ENCODE results near the gene HAND1. TPM values are rescaled to one million over a fixed set of nuclear protein-coding genes. Genes with fewer than 3 reads are reported as not detected.
"Not testable (repeated sequence)": the region's sequence is repeated elsewhere in the genome, so short reads cannot be mapped to it uniquely, and the experiment has no call there.

HAND1 gene
- total RNA-seq, 4 donors from 2014 or later = not detected

DNA sequence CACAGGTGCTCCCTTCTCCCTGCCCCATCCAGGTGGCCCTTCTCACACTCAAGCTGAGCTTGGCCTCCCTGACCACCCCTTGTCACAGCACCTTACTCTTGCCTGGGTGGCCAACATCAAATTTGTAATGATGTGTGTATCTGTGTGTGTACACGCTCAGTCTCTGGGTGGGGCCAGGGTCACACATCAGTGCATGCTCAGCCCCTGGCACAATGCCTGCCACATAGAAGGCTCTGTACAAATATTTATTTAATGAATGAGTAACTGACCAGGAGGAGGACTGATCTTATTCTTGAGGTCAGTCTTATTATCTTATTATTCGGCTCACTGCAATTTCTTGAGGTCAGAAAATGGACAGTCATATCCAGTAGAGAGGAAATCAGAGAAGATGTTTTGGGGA lies 41.3 kb upstream of the HAND1 start:
- WGBS = 44% methylated on average over 2 of the region's 2 CpGs
- peaks cover 0 to 7% (median 3%) of the 10 kb centered on the region in 4 donors for H3K4me1 ChIP-seq
- TF ChIP-seq POLR2A (IDR thresholded peaks at IDR 0.05; ENCODE audit: low read depth) (no peak), EP300 (IDR thresholded peaks at IDR 0.05) (no peak), POLR2AphosphoS5 (IDR thresholded peaks at IDR 0.05) (no peak)
- TF ChIP-seq, protein P1, sequence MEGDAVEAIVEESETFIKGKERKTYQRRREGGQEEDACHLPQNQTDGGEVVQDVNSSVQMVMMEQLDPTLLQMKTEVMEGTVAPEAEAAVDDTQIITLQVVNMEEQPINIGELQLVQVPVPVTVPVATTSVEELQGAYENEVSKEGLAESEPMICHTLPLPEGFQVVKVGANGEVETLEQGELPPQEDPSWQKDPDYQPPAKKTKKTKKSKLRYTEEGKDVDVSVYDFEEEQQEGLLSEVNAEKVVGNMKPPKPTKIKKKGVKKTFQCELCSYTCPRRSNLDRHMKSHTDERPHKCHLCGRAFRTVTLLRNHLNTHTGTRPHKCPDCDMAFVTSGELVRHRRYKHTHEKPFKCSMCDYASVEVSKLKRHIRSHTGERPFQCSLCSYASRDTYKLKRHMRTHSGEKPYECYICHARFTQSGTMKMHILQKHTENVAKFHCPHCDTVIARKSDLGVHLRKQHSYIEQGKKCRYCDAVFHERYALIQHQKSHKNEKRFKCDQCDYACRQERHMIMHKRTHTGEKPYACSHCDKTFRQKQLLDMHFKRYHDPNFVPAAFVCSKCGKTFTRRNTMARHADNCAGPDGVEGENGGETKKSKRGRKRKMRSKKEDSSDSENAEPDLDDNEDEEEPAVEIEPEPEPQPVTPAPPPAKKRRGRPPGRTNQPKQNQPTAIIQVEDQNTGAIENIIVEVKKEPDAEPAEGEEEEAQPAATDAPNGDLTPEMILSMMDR (IDR thresholded peaks at IDR 0.05) = no peak
- H3K4me3 ChIP-seq = no peak overlapping the region
- DNase-seq (ENCODE audit: extremely low spot score) = no peak
- peaks cover 0 to 73% (median 6%) of the 10 kb centered on the region in 4 donors for H3K27me3 ChIP-seq
- no peak overlapping the region for H3K27ac ChIP-seq (replicated peaks in 1 of 4)
- intact Hi-C loops (cut with DNase I) = no loop called here
- no peaks in the 10 kb centered on the region for H3K36me3 ChIP-seq
- no peaks in the 10 kb centered on the region for H3K9me3 ChIP-seq

DNA sequence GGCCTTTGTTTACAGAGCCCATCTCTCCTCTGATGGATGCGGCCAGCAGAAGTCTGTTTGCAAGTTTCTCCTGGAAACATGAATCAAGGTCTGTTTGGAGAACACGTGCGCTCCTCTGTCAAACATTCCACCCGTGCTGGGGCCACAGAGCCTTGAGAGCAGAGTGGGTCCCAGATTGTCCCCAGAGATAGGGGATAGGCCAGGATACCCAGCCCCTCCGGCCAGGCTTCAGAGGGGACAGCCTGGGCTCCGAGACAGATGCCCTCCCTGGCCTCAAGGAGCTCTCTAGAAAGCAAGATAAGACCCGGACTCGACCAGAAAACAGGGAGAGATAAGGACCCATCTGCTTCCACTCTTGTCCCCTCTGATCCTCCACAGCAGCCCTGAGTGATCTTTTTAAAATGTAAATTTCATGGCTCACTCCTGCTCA lies 40.4 kb upstream of the HAND1 start:
- peaks cover 0 to 7% (median 3%) of the 10 kb centered on the region in 4 donors for H3K4me1 ChIP-seq
- H3K27me3 ChIP-seq = peaks cover 0 to 78% (median 6%) of the 10 kb centered on the region in 4 donors
- no peak for TF ChIP-seq EP300 (IDR thresholded peaks at IDR 0.05)
- TF ChIP-seq POLR2AphosphoS5 (IDR thresholded peaks at IDR 0.05) = no peak
- TF ChIP-seq, protein P1 (IDR thresholded peaks at IDR 0.05) = no peak
- TF ChIP-seq POLR2A (IDR thresholded peaks at IDR 0.05; ENCODE audit: low read depth) = no peak
- intact Hi-C loops (cut with DNase I) = no loop called here
- H3K36me3 ChIP-seq = no peaks in the 10 kb centered on the region
- 71% methylated on average over 7 of the region's 8 CpGs for WGBS
- H3K9me3 ChIP-seq = no peaks in the 10 kb centered on the region
- H3K4me3 ChIP-seq = no peak overlapping the region
- no peak for DNase-seq (ENCODE audit: extremely low spot score)
- H3K27ac ChIP-seq (replicated peaks in 1 of 4) = no peak overlapping the region

DNA sequence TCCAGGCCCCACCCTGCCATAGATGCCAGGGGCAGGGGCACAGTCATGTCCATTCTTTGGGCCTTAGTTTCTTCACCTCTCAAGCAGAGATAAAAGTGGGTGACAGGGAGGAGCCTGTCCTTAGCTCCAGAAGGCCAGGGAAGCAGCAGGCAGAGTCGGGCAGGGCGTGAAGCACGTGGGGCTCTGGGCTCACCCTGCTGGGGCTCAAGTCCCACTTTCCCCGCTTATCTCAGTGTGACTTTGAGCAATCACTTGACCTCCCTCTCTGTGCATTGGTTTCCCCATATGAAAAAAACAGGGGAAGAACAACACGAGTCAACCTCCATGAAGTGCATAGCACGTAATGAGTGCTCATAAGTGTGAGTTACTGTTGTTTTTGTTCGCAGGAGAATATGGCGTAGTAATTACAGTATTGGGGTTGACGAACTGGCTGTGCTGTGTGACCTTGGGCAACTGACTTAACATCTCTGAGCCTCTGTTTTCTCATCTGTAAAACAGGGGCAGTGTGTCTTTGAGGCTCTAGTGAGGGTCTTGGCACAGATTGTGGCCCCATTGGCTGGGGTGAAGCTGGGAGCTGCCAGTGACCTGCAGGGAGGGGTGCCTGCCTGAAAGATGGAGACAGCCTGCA lies 39.9 kb upstream of the HAND1 start:
- Histone ChIP-seq H3K4me1 (peaks cover 0 to 7% (median 3%) of the 10 kb centered on the region in 4 donors), H3K4me3 (no peak overlapping the region), H3K27ac (replicated peaks in 1 of 4) (no peak overlapping the region), H3K36me3 (no peaks in the 10 kb centered on the region), H3K27me3 (peaks cover 0 to 76% (median 6%) of the 10 kb centered on the region in 4 donors), H3K9me3 (no peaks in the 10 kb centered on the region)
- 95% methylated on average over 8 of the region's 9 CpGs for WGBS
- TF ChIP-seq, protein P1 (IDR thresholded peaks at IDR 0.05) = no peak
- intact Hi-C loops (cut with DNase I) = no loop called here
- no peak for DNase-seq (ENCODE audit: extremely low spot score)

DNA sequence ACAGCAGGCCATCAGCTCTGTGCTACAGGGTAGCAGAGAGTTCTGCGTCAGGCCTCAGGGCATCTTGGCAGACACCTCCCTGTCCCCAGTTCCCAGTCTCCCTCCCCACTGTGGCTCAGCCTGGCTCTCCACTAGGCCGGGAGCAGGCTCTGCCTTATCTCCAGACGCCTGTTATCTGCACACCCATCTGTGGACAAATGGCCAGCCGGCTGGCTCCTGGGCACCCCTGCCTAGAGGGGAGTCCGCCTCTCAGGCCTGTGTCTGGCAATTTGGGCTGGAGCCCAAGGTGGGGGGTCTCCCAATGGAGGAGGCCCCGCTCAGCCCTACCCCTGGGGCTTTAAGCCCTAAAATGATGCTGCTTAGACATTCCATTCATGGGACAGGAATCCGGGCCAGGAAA lies 39.2 kb upstream of the HAND1 start:
- H3K9me3 ChIP-seq = no peaks in the 10 kb centered on the region
- DNase-seq (ENCODE audit: extremely low spot score) = no peak
- 91% methylated on average over 5 of the region's 7 CpGs for WGBS
- TF ChIP-seq, protein P1 (IDR thresholded peaks at IDR 0.05) = no peak
- TF ChIP-seq EP300 (IDR thresholded peaks at IDR 0.05) = no peak
- TF ChIP-seq POLR2A (IDR thresholded peaks at IDR 0.05; ENCODE audit: low read depth) = no peak
- no peak for TF ChIP-seq POLR2AphosphoS5 (IDR thresholded peaks at IDR 0.05)
- no peak overlapping the region for H3K27ac ChIP-seq (replicated peaks in 1 of 4)
- no peaks in the 10 kb centered on the region for H3K36me3 ChIP-seq
- no peak overlapping the region for H3K4me3 ChIP-seq
- H3K4me1 ChIP-seq = peaks cover 0 to 7% (median 3%) of the 10 kb centered on the region in 4 donors
- H3K27me3 ChIP-seq = peaks cover 0 to 70% (median 6%) of the 10 kb centered on the region in 4 donors
- intact Hi-C loops (cut with DNase I) = no loop called here

DNA sequence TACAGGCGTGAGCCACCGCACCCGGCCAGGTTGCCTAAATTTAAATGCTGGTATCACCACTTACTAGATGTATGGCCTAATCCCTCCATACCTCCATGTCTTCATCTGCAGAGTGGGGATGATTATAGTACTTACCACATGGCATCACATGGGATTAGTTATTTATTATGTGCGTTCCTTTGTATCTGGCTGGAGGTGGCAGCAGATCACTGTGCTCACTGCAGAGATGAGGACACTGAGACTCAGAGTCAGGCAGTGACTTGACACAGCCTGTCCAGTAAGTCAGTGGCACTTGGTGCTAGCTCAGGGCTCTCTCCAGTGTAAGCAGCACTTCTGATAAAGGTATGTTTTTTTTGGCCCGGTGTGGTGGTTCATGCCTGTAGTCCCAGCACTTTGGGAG lies 38.4 kb upstream of the HAND1 start:
- DNase-seq (ENCODE audit: extremely low spot score) = no peak
- H3K27ac ChIP-seq (replicated peaks in 1 of 4) = no peak overlapping the region
- intact Hi-C loops (cut with DNase I) = no loop called here
- peaks cover 0 to 63% (median 4%) of the 10 kb centered on the region in 4 donors for H3K27me3 ChIP-seq
- peaks cover 0 to 7% (median 3%) of the 10 kb centered on the region in 4 donors for H3K4me1 ChIP-seq
- WGBS = 95% methylated on average over 5 of the region's 5 CpGs
- H3K4me3 ChIP-seq = no peak overlapping the region
- H3K9me3 ChIP-seq = no peaks in the 10 kb centered on the region
- TF ChIP-seq POLR2AphosphoS5 (IDR thresholded peaks at IDR 0.05) (no peak), POLR2A (IDR thresholded peaks at IDR 0.05; ENCODE audit: low read depth) (no peak), EP300 (IDR thresholded peaks at IDR 0.05) (no peak)
- TF ChIP-seq, protein P1 (IDR thresholded peaks at IDR 0.05) = no peak
- no peaks in the 10 kb centered on the region for H3K36me3 ChIP-seq

DNA sequence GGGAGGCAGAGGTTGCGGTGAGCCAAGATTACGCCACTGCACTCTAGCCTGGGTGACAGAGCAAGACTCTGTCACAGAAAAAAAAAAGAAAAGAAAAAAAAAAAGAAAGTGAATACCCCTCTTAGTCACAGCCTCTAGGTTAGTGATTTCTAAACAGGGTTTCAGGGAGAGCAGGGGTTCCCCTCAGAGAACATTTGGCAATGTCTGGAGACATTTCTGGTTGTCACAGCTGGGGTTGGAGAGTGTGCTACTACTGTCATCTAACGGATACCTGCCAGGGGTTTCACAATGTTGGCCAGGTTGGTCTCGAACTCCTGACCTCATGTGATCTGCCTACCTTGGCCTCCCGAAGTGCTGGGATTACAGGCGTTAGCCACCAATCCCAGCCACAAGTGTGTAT lies 37.5 kb upstream of the HAND1 start:
- intact Hi-C loops (cut with DNase I); DNase-seq (ENCODE audit: extremely low spot score); H3K4me1 ChIP-seq; H3K4me3 ChIP-seq; H3K27ac ChIP-seq (replicated peaks in 1 of 4); H3K36me3 ChIP-seq; H3K9me3 ChIP-seq: not testable (repeated sequence)
- 84% methylated on average over 6 of the region's 6 CpGs for WGBS
- peaks cover 0 to 62% (median 1%) of the 10 kb centered on the region in 4 donors for H3K27me3 ChIP-seq

Measured in esophagus muscularis mucosa (tissue), 4 donors.